Activated CD4-positive, alpha-beta memory T cell treated with anti-CD3 and anti-CD28 coated beads, Interleukin-2, amount 10 ng/mL, durations not matched to agents 7 days and 5 days (primary cell): ENCODE measurements around the gene HMGN3. TPM values are rescaled to one million over a fixed set of nuclear protein-coding genes. Genes with fewer than 3 reads are reported as not detected.

Experiments used
- CTCF ChIA-PET: fragments of 350-600 bp; sonication (Branson Sonifier 250); formaldehyde crosslinking; loops from one replicate; lab custom pipeline; 2021; ENCODE audit warnings: antibody characterized with exemption, inconsistent platforms; lab: Charles Lee
- POLR2A ChIA-PET: fragments of 350-600 bp; sonication (Branson Sonifier 250); formaldehyde crosslinking; loops from one replicate; lab custom pipeline; 2021; ENCODE audit warnings: antibody characterized with exemption; lab: Charles Lee
- DNase-seq: peaks from one replicate; pipeline ENCODE4 v3.0.0-alpha.2; 2020
- H3K27ac Mint-ChIP-seq: one replicate; pipeline ENCODE4 v1.8.0; 2021; ENCODE audit warnings: mild to moderate bottlenecking, mixed read lengths
- H3K27me3 Mint-ChIP-seq: one replicate; pipeline ENCODE4 v1.8.0; 2021; ENCODE audit warnings: mixed read lengths
- H3K36me3 Mint-ChIP-seq: one replicate; pipeline ENCODE4 v1.8.0; 2021; ENCODE audit warnings: low read depth, mixed read lengths
- H3K4me1 Mint-ChIP-seq: one replicate; pipeline ENCODE4 v1.8.0; 2021; ENCODE audit warnings: mixed read lengths
- H3K4me3 Mint-ChIP-seq: one replicate; pipeline ENCODE4 v1.8.0; 2021; ENCODE audit warnings: mild to moderate bottlenecking, mixed read lengths
- H3K9me3 Mint-ChIP-seq: one replicate; pipeline ENCODE4 v1.8.0; 2021; ENCODE audit warnings: mixed read lengths
- total RNA-seq, 2 experiments: library from RNA; stranded (reverse); gene quantifications; one replicate each; pipeline ENCODE4 v1.2.3, GENCODE V29; 2021

The HMGN3 gene
- total RNA-seq, 2 experiments from 2014 or later, result 39.7 to 44.4 TPM

- POLR2A ChIA-PET, result no interaction called here
- Mint-ChIP-seq H3K4me3 (no peak overlapping the region), H3K27ac (no peak overlapping the region), H3K27me3 (peaks cover 8% of the 10 kb centered on the region), H3K4me1 (no peaks in the 10 kb centered on the region), H3K9me3 (no peaks in the 10 kb centered on the region), H3K36me3 (no peaks in the 10 kb centered on the region)
- DNase-seq, result no peak
- CTCF ChIA-PET, result interaction anchor here (1.0 kb wide), 1 partner anchor 10 kb away, joined by 3 read pairs; no protein-coding TSS in a partner anchor
Measured at GRCh38 chr6:79250107-79250514, 15.6 kb upstream of the HMGN3 start.

- Mint-ChIP-seq H3K36me3 (no peaks in the 10 kb centered on the region), H3K27ac (no peak overlapping the region), H3K9me3 (no peaks in the 10 kb centered on the region), H3K4me3 (no peak overlapping the region), H3K27me3 (peaks cover 9% of the 10 kb centered on the region), H3K4me1 (no peaks in the 10 kb centered on the region)
- ChIA-PET CTCF (no interaction called here), POLR2A (interaction anchor here (0.7 kb wide), 1 partner anchor 128 kb away, joined by 3 read pairs; no protein-coding TSS in a partner anchor)
- no peak for DNase-seq
Measured at GRCh38 chr6:79249136-79249535, 14.7 kb upstream of the HMGN3 start.

GRCh38 chr6:79246891-79247290 lies 12.4 kb upstream of the HMGN3 start:
- Mint-ChIP-seq H3K4me1 (no peaks in the 10 kb centered on the region), H3K9me3 (no peaks in the 10 kb centered on the region), H3K36me3 (no peaks in the 10 kb centered on the region), H3K27ac (no peak overlapping the region), H3K27me3 (peaks cover 5% of the 10 kb centered on the region), H3K4me3 (no peak overlapping the region)
- CTCF ChIA-PET, result no interaction called here
- POLR2A ChIA-PET, result no interaction called here
- no peak for DNase-seq

GRCh38 chr6:79241228-79241627 lies 6.7 kb upstream of the HMGN3 start:
- H3K27me3 Mint-ChIP-seq, result peaks cover 2% of the 10 kb centered on the region
- H3K9me3 Mint-ChIP-seq, result no peaks in the 10 kb centered on the region
- H3K4me3 Mint-ChIP-seq, result no peak overlapping the region
- H3K27ac Mint-ChIP-seq, result no peak overlapping the region
- H3K4me1 Mint-ChIP-seq, result peaks cover 3% of the 10 kb centered on the region
- H3K36me3 Mint-ChIP-seq, result no peaks in the 10 kb centered on the region
- CTCF ChIA-PET, result interaction anchor here (1.6 kb wide), 1 partner anchor 162 kb away, joined by 3 read pairs; no protein-coding TSS in a partner anchor
- DNase-seq, result no peak
- POLR2A ChIA-PET, result no interaction called here

- H3K4me3 Mint-ChIP-seq, result no peak overlapping the region
- ChIA-PET CTCF (interaction anchor here (1.6 kb wide), 1 partner anchor 10 kb away, joined by 3 read pairs; no protein-coding TSS in a partner anchor), POLR2A (interaction anchor here (2.5 kb wide), 1 partner anchor 163 kb away, joined by 12 read pairs; the partner anchor contains the start of gene PHIP)
- peaks cover 2% of the 10 kb centered on the region for H3K27me3 Mint-ChIP-seq
- peaks cover 5% of the 10 kb centered on the region for H3K4me1 Mint-ChIP-seq
- no peaks in the 10 kb centered on the region for H3K36me3 Mint-ChIP-seq
- H3K9me3 Mint-ChIP-seq, result no peaks in the 10 kb centered on the region
- H3K27ac Mint-ChIP-seq, result no peak overlapping the region
- no peak for DNase-seq
Measured at GRCh38 chr6:79240509-79240908, 6.0 kb upstream of the HMGN3 start.

GRCh38 chr6:79239536-79240168 lies 5.2 kb upstream of the HMGN3 start:
- POLR2A ChIA-PET, result interaction anchor here (2.5 kb wide), 1 partner anchor 162 kb away, joined by 12 read pairs; the partner anchor contains the start of gene PHIP
- no peaks in the 10 kb centered on the region for H3K9me3 Mint-ChIP-seq
- no peaks in the 10 kb centered on the region for H3K36me3 Mint-ChIP-seq
- peaks cover 12% of the 10 kb centered on the region for H3K4me1 Mint-ChIP-seq
- no peak overlapping the region for H3K4me3 Mint-ChIP-seq
- no peak overlapping the region for H3K27ac Mint-ChIP-seq
- DNase-seq, result no peak
- CTCF ChIA-PET, result interaction anchor here (1.6 kb wide), 1 partner anchor 11 kb away, joined by 3 read pairs; no protein-coding TSS in a partner anchor
- no peaks in the 10 kb centered on the region for H3K27me3 Mint-ChIP-seq

- Mint-ChIP-seq H3K27me3 (no peaks in the 10 kb centered on the region), H3K27ac (no peak overlapping the region), H3K9me3 (no peaks in the 10 kb centered on the region), H3K36me3 (no peaks in the 10 kb centered on the region), H3K4me3 (no peak overlapping the region), H3K4me1 (peaks cover 13% of the 10 kb centered on the region)
- POLR2A ChIA-PET, result interaction anchor here (2.5 kb wide), 1 partner anchor 162 kb away, joined by 12 read pairs; the partner anchor contains the start of gene PHIP
- CTCF ChIA-PET, result no interaction called here
- no peak for DNase-seq
Measured at GRCh38 chr6:79238919-79239318, 4.4 kb upstream of the HMGN3 start.

GRCh38 chr6:79236711-79237110 lies 2.2 kb upstream of the HMGN3 start:
- no peaks in the 10 kb centered on the region for H3K27me3 Mint-ChIP-seq
- CTCF ChIA-PET, result no interaction called here

GRCh38 chr6:79233611-79234149 lies 802 bp downstream of the HMGN3 start:
- CTCF ChIA-PET, result no interaction called here
- Mint-ChIP-seq H3K9me3 (no peaks in the 10 kb centered on the region), H3K4me1 (peaks cover 22% of the 10 kb centered on the region), H3K4me3 (peak overlapping the region; percentile 86), H3K27ac (peak overlapping the region; percentile 87), H3K36me3 (no peaks in the 10 kb centered on the region), H3K27me3 (no peaks in the 10 kb centered on the region)
- POLR2A ChIA-PET, result interaction anchor here (0.7 to 1.7 kb wide), 4 partner anchors 155 to 370 kb away, joined by 3 to 7 read pairs (median 4); partner anchors contain the start of gene PHIP
- DNase-seq, result peak; percentile 76

More at GRCh38 chr6:79236711-79237110, 2.2 kb upstream of the HMGN3 start:
- Mint-ChIP-seq H3K9me3 (no peaks in the 10 kb centered on the region), H3K4me1 (peaks cover 24% of the 10 kb centered on the region), H3K36me3 (no peaks in the 10 kb centered on the region), H3K4me3 (no peak overlapping the region), H3K27ac (no peak overlapping the region)
- POLR2A ChIA-PET, result interaction anchor here (1.2 kb wide), 1 partner anchor 159 kb away, joined by 4 read pairs; the partner anchor contains the start of gene PHIP
- DNase-seq, result no peak

GRCh38 chr6:79232696-79233462 lies 1.6 kb downstream of the HMGN3 start:
- H3K9me3 Mint-ChIP-seq, result no peaks in the 10 kb centered on the region
- H3K4me1 Mint-ChIP-seq, result peaks cover 22% of the 10 kb centered on the region
- no peaks in the 10 kb centered on the region for H3K27me3 Mint-ChIP-seq
- CTCF ChIA-PET, result interaction anchor here (0.9 kb wide), 1 partner anchor 155 kb away, joined by 3 read pairs; the partner anchor contains the start of gene PHIP
- peak overlapping the region; percentile 87 for H3K27ac Mint-ChIP-seq
- DNase-seq, result no peak
- peak overlapping the region; percentile 86 for H3K4me3 Mint-ChIP-seq
- no peaks in the 10 kb centered on the region for H3K36me3 Mint-ChIP-seq
- POLR2A ChIA-PET, result interaction anchor here (0.7 to 1.7 kb wide), 3 partner anchors 155 to 369 kb away, joined by 3 to 6 read pairs (median 3); partner anchors contain the start of gene PHIP

- Mint-ChIP-seq H3K4me1 (peaks cover 22% of the 10 kb centered on the region), H3K4me3 (no peak overlapping the region), H3K27ac (no peak overlapping the region), H3K9me3 (no peaks in the 10 kb centered on the region), H3K27me3 (no peaks in the 10 kb centered on the region), H3K36me3 (no peaks in the 10 kb centered on the region)
- no peak for DNase-seq
- ChIA-PET POLR2A (no interaction called here), CTCF (no interaction called here)
Measured at GRCh38 chr6:79231666-79232065, 2.8 kb downstream of the HMGN3 start.

- POLR2A ChIA-PET, result no interaction called here
- CTCF ChIA-PET, result no interaction called here
- DNase-seq, result no peak
- Mint-ChIP-seq H3K4me3 (no peak overlapping the region), H3K36me3 (no peaks in the 10 kb centered on the region), H3K4me1 (peaks cover 21% of the 10 kb centered on the region), H3K27me3 (no peaks in the 10 kb centered on the region), H3K27ac (no peak overlapping the region), H3K9me3 (no peaks in the 10 kb centered on the region)
Measured at GRCh38 chr6:79231101-79231500, 3.4 kb downstream of the HMGN3 start.
